Left colon (tissue), 2 donors: ENCODE data around the gene RNU6-1. TPM values are rescaled to one million over a fixed set of nuclear protein-coding genes. Genes with fewer than 3 reads are reported as not detected.

Experiments
- total RNA-seq, 2 donors: library from RNA; stranded (reverse); fragmentation: NEBNext Ultra II Directional; extraction: Animal tissue kit (Norgen Biotek cat#: 25700); gene quantifications; one replicate each; pipeline ENCODE4 v1.2.1, GENCODE V29; 2021
- donor health status: DM: no; HTN: no; CAD: no.
- donor health status: DM: yes; HTN: yes; CAD: no.

The RNU6-1 gene
- total RNA-seq, 2 donors from 2014 or later, result not detected

Other genes with a start within 250 kb of the RNU6-1 start
- gene SKOR1, start 14.5 kb downstream of the RNU6-1 start, total RNA-seq, result under 1 TPM; 0.47 to 0.49 TPM
- 10 to 100 TPM; 33.9 to 35.5 TPM for gene PIAS1, start 214.3 kb upstream of the RNU6-1 start, total RNA-seq